K562 (cell line): ENCODE data around the gene ANKRD6. TPM values are rescaled to one million over a fixed set of nuclear protein-coding genes. Genes with fewer than 3 reads are reported as not detected.

Experiments
- ATAC-seq: fragments of 200-7000 bp; cut with Tn5 transposase; 3 replicates; pipeline ENCODE4 v1.9.1; 2020; ENCODE audit warnings: moderate library complexity
- BruUV-seq: library from RNA; stranded (reverse); fragments of 400-500 nt; replicated peaks from 2 replicates; lab custom pipeline; 2021; lab: Mats Ljungman, UMichigan
- CTCF ChIA-PET: fragments of 300-600 bp; formaldehyde crosslinking; extraction: SDS; loops from one replicate; lab custom pipeline; 2021; ENCODE audit warnings: low intra/inter-chr PET ratio; lab: Yijun Ruan, JAX
- POLR2A ChIA-PET: fragments of 300-600, 350-650 bp; sonication (Branson Sonifier 250); formaldehyde crosslinking; extraction: SDS; loops from one replicate; lab custom pipeline; 2021; ENCODE audit warnings: antibody characterized with exemption, inconsistent platforms; lab: Yijun Ruan, JAX
- DNase-seq, 4 experiments: peaks; one replicate each; pipeline versions ENCODE4 v3.0.0 to v3.0.0-alpha.2; 2011 to 2018; ENCODE audit warnings: low spot score in 3 of 4, mixed read lengths in 3 of 4; ENCODE audit errors: extremely low read depth in 1 of 4
- FAIRE-seq: peaks from 2 replicates; lab custom pipeline; 2011; peaks lifted over from hg19 to GRCh38; lab: Jason Lieb, UNC
- H2AFZ ChIP-seq: 2 replicates; pipeline ENCODE4 v1.6.0; 2011; ENCODE audit warnings: low read depth, low read length, control low read depth, inconsistent platforms
- H3K27ac ChIP-seq: fragments of 200-600 bp; 3 replicates; pipeline ENCODE4 v1.8.0; 2011; ENCODE audit warnings: low read depth, mild to moderate bottlenecking, control low read depth, inconsistent platforms, low read length, moderate library complexity, mixed read lengths; ENCODE audit errors: extremely low read depth
- H3K27me3 ChIP-seq, 2 experiments: fragments of 300-600 bp in 1 of 2; 2 replicates in 1 of 2; 3 replicates in 1 of 2; pipeline versions ENCODE4 v1.6.0 to v1.8.0; 2011; ENCODE audit warnings: inconsistent platforms in 2 of 2, low read length in 2 of 2, mild to moderate bottlenecking in 1 of 2, mixed read lengths in 1 of 2, moderate library complexity in 1 of 2; ENCODE audit not compliant: control insufficient read depth in 2 of 2, insufficient read depth in 2 of 2
- H3K36me3 ChIP-seq: fragments of 300-600 bp; 3 replicates; pipeline ENCODE4 v1.8.0; 2011; ENCODE audit warnings: mild to moderate bottlenecking, low read length, inconsistent platforms; ENCODE audit not compliant: control insufficient read depth, insufficient read depth
- H3K4me1 ChIP-seq, 2 experiments: fragments of 200-600 bp in 1 of 2; replicated peaks in 1 of 2; 2 replicates in 1 of 2; 3 replicates in 1 of 2; pipeline versions ENCODE4 v1.5.1 to v1.8.0; 2011; ENCODE audit warnings: inconsistent platforms in 2 of 2, low read length in 2 of 2, mild to moderate bottlenecking in 1 of 2, mixed read lengths in 1 of 2, moderate library complexity in 1 of 2; ENCODE audit not compliant: control insufficient read depth in 2 of 2, insufficient read depth in 2 of 2
- H3K4me2 ChIP-seq: 2 replicates; pipeline ENCODE4 v1.6.1; 2011; ENCODE audit warnings: low read length, control low read depth, inconsistent platforms, mixed read lengths; ENCODE audit not compliant: insufficient read depth
- H3K4me3 ChIP-seq: fragments of 200-600 bp; sonication (generic), shearing (Covaris generic); 2 replicates; pipeline ENCODE4 v1.5.1; 2016; ENCODE audit warnings: control low read depth, inconsistent platforms
- H3K79me2 ChIP-seq: fragments of 200-600 bp; 3 replicates; pipeline ENCODE4 v1.8.0; 2011; ENCODE audit warnings: low read length, inconsistent platforms; ENCODE audit not compliant: control insufficient read depth, insufficient read depth
- H3K9ac ChIP-seq, 2 experiments: 2 replicates each; pipeline versions ENCODE4 v1.6.0 to v1.6.1; 2011; ENCODE audit warnings: low read depth in 2 of 2, low read length in 2 of 2, control low read depth in 1 of 2, inconsistent platforms in 1 of 2, mild to moderate bottlenecking in 1 of 2, mixed read lengths in 1 of 2; ENCODE audit not compliant: insufficient read depth in 1 of 2
- H3K9me1 ChIP-seq: one replicate; pipeline ENCODE4 v1.6.0; 2011; ENCODE audit warnings: inconsistent platforms, mild to moderate bottlenecking, low read length, moderate library complexity; ENCODE audit not compliant: control insufficient read depth, insufficient read depth
- H3K9me3 ChIP-seq: replicated peaks from 2 replicates; pipeline ENCODE4 v1.5.1; 2011; ENCODE audit warnings: low read depth, low read length, inconsistent platforms; ENCODE audit not compliant: control insufficient read depth, insufficient read depth
- H4K20me1 ChIP-seq: replicated peaks from 2 replicates; pipeline ENCODE4 v1.6.1; 2011; ENCODE audit warnings: low read length, inconsistent platforms, mixed read lengths; ENCODE audit not compliant: control insufficient read depth, insufficient read depth
- PML ChIP-seq: IDR thresholded peaks from 2 replicates; pipeline ENCODE4 v1.6.1; 2012; ENCODE audit warnings: low read length, inconsistent platforms
- ZNF274 ChIP-seq: IDR thresholded peaks from 2 replicates; pipeline ENCODE4 v1.6.1; 2011; ENCODE audit warnings: low read depth, mild to moderate bottlenecking, low read length, moderate library complexity, borderline replicate concordance
- ZSCAN29 ChIP-seq: fragments of 450-650 bp; IDR thresholded peaks from 2 replicates; pipeline ENCODE4 v1.6.1; 2017
- in situ Hi-C: fragments of 300-500 bp; cut with MboI; formaldehyde crosslinking; loops from 4 replicates; pipeline ENCODE4 v1.15.0; 2018; ENCODE audit warnings: inconsistent platforms, mixed read lengths
- intact Hi-C: fragments of 100-400 bp; cut with micrococcal nuclease; formaldehyde crosslinking; loops from 2 replicates; pipeline ENCODE4 v1.14.2; 2022
- polyA plus RNA-seq, 8 experiments: library from polyadenylated mRNA; depleted of rRNA in 4 of 8; stranded (reverse) in 5 of 8; unstranded in 3 of 8; fragments of >200 nt; fragmentation: Nextera tagmentation in 2 of 8; fragmentation: Illumina TruSeq in 1 of 8; extraction: Ambion mirVana in 2 of 8; extraction: Trizol in 1 of 8; gene quantifications; 2 replicates each; pipeline versions ENCODE4 v1.2.1 to v1.2.3, GENCODE V29; 2011 to 2014; ENCODE audit warnings: inconsistent platforms in 1 of 8, missing spikeins in 1 of 8
- total RNA-seq, 7 experiments: library from RNA; depleted of rRNA in 6 of 7; stranded (reverse); fragments of >200 nt in 6 of 7; fragmentation: Illumina TruSeq in 2 of 7; extraction: Trizol in 2 of 7; gene quantifications; 2 replicates each; pipeline versions ENCODE4 v1.2.1 to v1.2.3, GENCODE V29; 2011 to 2021; ENCODE audit warnings: low replicate concordance in 1 of 7
- TF ChIP-seq, protein P1 (sequence below): sonication (generic); formaldehyde crosslinking; IDR thresholded peaks from 2 replicates; pipeline ENCODE4 v1.8.0; 2023; ENCODE audit warnings: missing genetic modification reagents, mild to moderate bottlenecking, borderline replicate concordance
- TF ChIP-seq, protein P2 (sequence below): fragments of 450-650 bp; IDR thresholded peaks from 2 replicates; pipeline ENCODE4 v1.6.1; 2016; ENCODE audit warnings: low read depth, mild to moderate bottlenecking, moderate library complexity

Gene ANKRD6
- total and polyA plus RNA-seq, 9 of the 15 experiments (the other 6 are each of a cell fraction or from before 2014, with no cell fraction given): 0.04 to 0.22 (median 0.08) TPM; not detected in 4

DNA sequence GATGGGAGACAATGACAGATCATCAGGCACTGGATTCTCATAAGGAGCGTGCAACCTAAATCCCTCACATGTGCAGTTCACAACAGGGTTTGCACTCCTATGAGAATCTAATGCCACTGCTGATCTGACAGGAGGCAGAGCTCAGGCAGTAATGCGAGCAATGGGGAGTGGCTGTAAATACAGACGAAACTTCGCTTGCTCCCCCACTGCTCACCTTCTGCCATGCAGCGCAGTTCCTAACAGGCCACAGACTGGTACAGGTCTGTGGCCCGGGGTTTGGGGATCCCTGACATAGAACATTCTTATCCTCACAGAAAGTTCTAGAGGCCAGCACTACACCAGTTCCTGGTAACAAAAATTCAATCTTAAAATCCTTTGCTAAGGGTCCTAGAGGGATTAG is 44.1 kb upstream of the ANKRD6 start (continued):
- TF ChIP-seq, protein P1, sequence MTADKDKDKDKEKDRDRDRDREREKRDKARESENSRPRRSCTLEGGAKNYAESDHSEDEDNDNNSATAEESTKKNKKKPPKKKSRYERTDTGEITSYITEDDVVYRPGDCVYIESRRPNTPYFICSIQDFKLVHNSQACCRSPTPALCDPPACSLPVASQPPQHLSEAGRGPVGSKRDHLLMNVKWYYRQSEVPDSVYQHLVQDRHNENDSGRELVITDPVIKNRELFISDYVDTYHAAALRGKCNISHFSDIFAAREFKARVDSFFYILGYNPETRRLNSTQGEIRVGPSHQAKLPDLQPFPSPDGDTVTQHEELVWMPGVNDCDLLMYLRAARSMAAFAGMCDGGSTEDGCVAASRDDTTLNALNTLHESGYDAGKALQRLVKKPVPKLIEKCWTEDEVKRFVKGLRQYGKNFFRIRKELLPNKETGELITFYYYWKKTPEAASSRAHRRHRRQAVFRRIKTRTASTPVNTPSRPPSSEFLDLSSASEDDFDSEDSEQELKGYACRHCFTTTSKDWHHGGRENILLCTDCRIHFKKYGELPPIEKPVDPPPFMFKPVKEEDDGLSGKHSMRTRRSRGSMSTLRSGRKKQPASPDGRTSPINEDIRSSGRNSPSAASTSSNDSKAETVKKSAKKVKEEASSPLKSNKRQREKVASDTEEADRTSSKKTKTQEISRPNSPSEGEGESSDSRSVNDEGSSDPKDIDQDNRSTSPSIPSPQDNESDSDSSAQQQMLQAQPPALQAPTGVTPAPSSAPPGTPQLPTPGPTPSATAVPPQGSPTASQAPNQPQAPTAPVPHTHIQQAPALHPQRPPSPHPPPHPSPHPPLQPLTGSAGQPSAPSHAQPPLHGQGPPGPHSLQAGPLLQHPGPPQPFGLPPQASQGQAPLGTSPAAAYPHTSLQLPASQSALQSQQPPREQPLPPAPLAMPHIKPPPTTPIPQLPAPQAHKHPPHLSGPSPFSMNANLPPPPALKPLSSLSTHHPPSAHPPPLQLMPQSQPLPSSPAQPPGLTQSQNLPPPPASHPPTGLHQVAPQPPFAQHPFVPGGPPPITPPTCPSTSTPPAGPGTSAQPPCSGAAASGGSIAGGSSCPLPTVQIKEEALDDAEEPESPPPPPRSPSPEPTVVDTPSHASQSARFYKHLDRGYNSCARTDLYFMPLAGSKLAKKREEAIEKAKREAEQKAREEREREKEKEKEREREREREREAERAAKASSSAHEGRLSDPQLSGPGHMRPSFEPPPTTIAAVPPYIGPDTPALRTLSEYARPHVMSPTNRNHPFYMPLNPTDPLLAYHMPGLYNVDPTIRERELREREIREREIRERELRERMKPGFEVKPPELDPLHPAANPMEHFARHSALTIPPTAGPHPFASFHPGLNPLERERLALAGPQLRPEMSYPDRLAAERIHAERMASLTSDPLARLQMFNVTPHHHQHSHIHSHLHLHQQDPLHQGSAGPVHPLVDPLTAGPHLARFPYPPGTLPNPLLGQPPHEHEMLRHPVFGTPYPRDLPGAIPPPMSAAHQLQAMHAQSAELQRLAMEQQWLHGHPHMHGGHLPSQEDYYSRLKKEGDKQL (CRISPR knock-in tag): no peak
- no peak for TF ChIP-seq PML
- no peak for TF ChIP-seq ZNF274
- no peak for TF ChIP-seq ZSCAN29

DNA sequence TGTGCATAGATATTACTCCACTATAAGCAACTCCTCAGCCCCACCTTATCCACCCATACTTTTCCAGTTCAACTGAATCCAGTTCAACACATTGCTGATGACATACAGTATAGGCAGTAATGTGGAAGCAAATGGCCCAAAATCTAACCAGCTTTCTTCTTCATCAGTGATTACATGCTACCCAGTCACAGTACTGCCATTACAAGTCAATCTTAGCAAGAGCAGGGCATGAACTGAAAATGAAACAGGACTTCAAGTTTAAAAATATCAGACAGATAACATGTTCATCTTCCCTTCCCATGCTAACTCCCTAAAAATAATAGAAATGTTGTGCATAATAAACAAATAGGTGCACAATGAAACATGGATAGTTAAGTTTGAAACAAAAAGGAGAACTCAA is 40.1 kb upstream of the ANKRD6 start:
- Histone ChIP-seq H3K79me2 (no peaks in the 10 kb centered on the region), H3K27me3 (peaks cover 2 to 6% of the 10 kb centered on the region in 2 experiments; a peak in 3 of 5 replicates), H4K20me1 (no peaks in the 10 kb centered on the region), H3K4me3 (no peak overlapping the region), H2AFZ (no peak overlapping the region), H3K9me3 (no peaks in the 10 kb centered on the region), H3K4me2 (no peak overlapping the region), H3K9me1 (no peaks in the 10 kb centered on the region), H3K27ac (no peak overlapping the region), H3K4me1 (no peaks in the 10 kb centered on the region), H3K36me3 (no peaks in the 10 kb centered on the region), H3K9ac (no peak overlapping the region)
- intact Hi-C loops: no loop called here
- no peak for DNase-seq
- FAIRE-seq: no peak
- TF ChIP-seq, protein P2, sequence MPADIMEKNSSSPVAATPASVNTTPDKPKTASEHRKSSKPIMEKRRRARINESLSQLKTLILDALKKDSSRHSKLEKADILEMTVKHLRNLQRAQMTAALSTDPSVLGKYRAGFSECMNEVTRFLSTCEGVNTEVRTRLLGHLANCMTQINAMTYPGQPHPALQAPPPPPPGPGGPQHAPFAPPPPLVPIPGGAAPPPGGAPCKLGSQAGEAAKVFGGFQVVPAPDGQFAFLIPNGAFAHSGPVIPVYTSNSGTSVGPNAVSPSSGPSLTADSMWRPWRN: no peak
- POLR2A ChIA-PET: no interaction called here
- no peak for ATAC-seq
- in situ Hi-C loops: no loop called here
- BruUV-seq: no TSS peak
- CTCF ChIA-PET: no interaction called here
